ENCODE data around the gene OR51B2.
"Not testable (repeated sequence)": the region's sequence is repeated elsewhere in the genome, so short reads cannot be mapped to it uniquely, and the experiment has no call there.

OR51B2 gene

GRCh38 chr11:5313326-5314023 lies 10.6 kb downstream of the OR51B2 start:
- DNase-seq (ENCODE audit: low read depth in 2 of 2), result not testable (repeated sequence)

GRCh38 chr11:5310423-5310822 lies 13.7 kb downstream of the OR51B2 start:
- no peak for DNase-seq (ENCODE audit: low read depth in 2 of 2)

GRCh38 chr11:5307256-5308019 lies 16.7 kb downstream of the OR51B2 start:
- no peak for DNase-seq (ENCODE audit: low read depth in 2 of 2)

- no peak for DNase-seq (ENCODE audit: low read depth in 2 of 2)
Observed at GRCh38 chr11:5304046-5304445, 20.1 kb downstream of the OR51B2 start.

- DNase-seq (ENCODE audit: low read depth in 2 of 2), result no peak
Observed at GRCh38 chr11:5303626-5304025, 20.5 kb downstream of the OR51B2 start.

GRCh38 chr11:5301846-5302245 lies 22.3 kb downstream of the OR51B2 start, which contains the start of gene OR51B4:
Gene OR51B4, minus strand, starts transcription at chr11:5301946. Its CDS starts 0 bp downstream, at chr11:5301946.
- no peak for DNase-seq (ENCODE audit: low read depth in 2 of 2)

GRCh38 chr11:5300251-5300650 lies 23.8 kb downstream of the OR51B2 start:
- DNase-seq (ENCODE audit: low read depth in 2 of 2), result no peak

- DNase-seq (ENCODE audit: low read depth in 2 of 2), result no peak
Observed at GRCh38 chr11:5298451-5298850, 25.6 kb downstream of the OR51B2 start.

- DNase-seq (ENCODE audit: low read depth in 2 of 2), result no peak
Observed at GRCh38 chr11:5297721-5298323, 26.3 kb downstream of the OR51B2 start.

GRCh38 chr11:5294342-5294995 lies 29.6 kb downstream of the OR51B2 start:
- DNase-seq (ENCODE audit: low read depth in 2 of 2), result not testable (repeated sequence)

GRCh38 chr11:5293028-5293427 lies 31.1 kb downstream of the OR51B2 start:
- no peak for DNase-seq (ENCODE audit: low read depth in 2 of 2)

- DNase-seq (ENCODE audit: low read depth in 2 of 2), result no peak
Observed at GRCh38 chr11:5291207-5291838, 32.8 kb downstream of the OR51B2 start.

- DNase-seq (ENCODE audit: low read depth in 2 of 2), result no peak
Observed at GRCh38 chr11:5290106-5290505, 34.0 kb downstream of the OR51B2 start.

- no peak for DNase-seq (ENCODE audit: low read depth in 2 of 2)
Observed at GRCh38 chr11:5289696-5290095, 34.4 kb downstream of the OR51B2 start.

GRCh38 chr11:5288906-5289550 lies 35.1 kb downstream of the OR51B2 start:
- DNase-seq (ENCODE audit: low read depth in 2 of 2), result no peak

GRCh38 chr11:5288108-5288905 lies 35.8 kb downstream of the OR51B2 start:
- no peak for DNase-seq (ENCODE audit: low read depth in 2 of 2)

- DNase-seq (ENCODE audit: low read depth in 2 of 2), result no peak
Observed at GRCh38 chr11:5286901-5287300, 37.2 kb downstream of the OR51B2 start.

- DNase-seq (ENCODE audit: low read depth in 2 of 2), result no peak
Observed at GRCh38 chr11:5286351-5286750, 37.7 kb downstream of the OR51B2 start.

- DNase-seq (ENCODE audit: low read depth in 2 of 2), result no peak
Observed at GRCh38 chr11:5285703-5286340, 38.3 kb downstream of the OR51B2 start.

GRCh38 chr11:5284637-5285036 lies 39.5 kb downstream of the OR51B2 start:
- DNase-seq (ENCODE audit: low read depth in 2 of 2), result no peak

Data from activated CD8-positive, alpha-beta memory T cell treated with anti-CD3 and anti-CD28 coated beads for 4 hours (primary cell).